GM23338 (cell line): Measurements from ENCODE around the gene CXorf66. TPM values are rescaled to one million over a fixed set of nuclear protein-coding genes. Genes with fewer than 3 reads are reported as not detected.

Experiments used
- ATAC-seq: fragments of 200-7000 bp; cut with Tn5 transposase; 3 replicates; pipeline ENCODE4 v1.9.1; 2020
- DNase-seq: peaks from one replicate; pipeline ENCODE4 v3.0.0-alpha.2; 2015; ENCODE audit warnings: low spot score
- H2AFZ ChIP-seq: fragments of 200-600 bp; sonication (generic); 2 replicates; pipeline ENCODE4 v1.8.0; 2016; ENCODE audit warnings: antibody characterized with exemption, mild to moderate bottlenecking, moderate library complexity
- H3F3A ChIP-seq: fragments of 200-600 bp; sonication (generic); replicated peaks from 2 replicates; pipeline ENCODE4 v1.8.0; 2017; ENCODE audit warnings: antibody characterized with exemption, mixed run types, low read depth
- H3K27ac ChIP-seq: fragments of 200-600 bp; sonication (generic); 2 replicates; pipeline ENCODE4 v1.6.1; 2016; ENCODE audit warnings: low read depth
- H3K27me3 ChIP-seq: fragments of 200-600 bp; sonication (generic); 2 replicates; pipeline ENCODE4 v1.8.0; 2016; ENCODE audit warnings: mild to moderate bottlenecking, mixed run types, moderate library complexity; ENCODE audit not compliant: insufficient read depth
- H3K36me3 ChIP-seq: fragments of 200-600 bp; sonication (generic); 2 replicates; pipeline ENCODE4 v1.8.0; 2016; ENCODE audit warnings: mild to moderate bottlenecking; ENCODE audit not compliant: insufficient read depth
- H3K4me1 ChIP-seq: fragments of 200-600 bp; sonication (generic); 2 replicates; pipeline ENCODE4 v1.8.0; 2016; ENCODE audit warnings: mild to moderate bottlenecking, moderate library complexity; ENCODE audit not compliant: insufficient read depth
- H3K4me2 ChIP-seq: fragments of 200-600 bp; sonication (generic); 2 replicates; pipeline ENCODE4 v1.7.1; 2017; ENCODE audit warnings: mixed run types
- H3K4me3 ChIP-seq: fragments of 200-600 bp; sonication (generic); 2 replicates; pipeline ENCODE4 v1.6.1; 2016; ENCODE audit warnings: mixed run types
- H3K79me2 ChIP-seq: fragments of 200-600 bp; sonication (generic); replicated peaks from 2 replicates; pipeline ENCODE4 v1.8.0; 2017; ENCODE audit warnings: mild to moderate bottlenecking; ENCODE audit not compliant: insufficient read depth
- H3K9me2 ChIP-seq: fragments of 200-600 bp; sonication (generic); 2 replicates; pipeline ENCODE4 v1.8.0; 2017; ENCODE audit not compliant: insufficient read depth
- H4K20me1 ChIP-seq: fragments of 200-600 bp; sonication (generic); replicated peaks from 2 replicates; pipeline ENCODE4 v1.8.0; 2017; ENCODE audit warnings: mild to moderate bottlenecking; ENCODE audit not compliant: insufficient read depth
- H3K27ac Mint-ChIP-seq: 2 replicates; pipeline ENCODE4 v1.8.0; 2020; ENCODE audit warnings: inconsistent platforms, mild to moderate bottlenecking, moderate library complexity, mixed read lengths
- H3K27me3 Mint-ChIP-seq: 3 replicates; pipeline ENCODE4 v1.8.0; 2022; ENCODE audit warnings: low read depth, mild to moderate bottlenecking, moderate library complexity, mixed read lengths, inconsistent platforms; ENCODE audit not compliant: insufficient read depth, poor library complexity
- H3K36me3 Mint-ChIP-seq: 3 replicates; pipeline ENCODE4 v1.8.0; 2021; ENCODE audit warnings: low read depth, mild to moderate bottlenecking, inconsistent platforms, moderate library complexity, mixed read lengths
- H3K4me1 Mint-ChIP-seq: 3 replicates; pipeline ENCODE4 v1.8.0; 2020; ENCODE audit warnings: mild to moderate bottlenecking, inconsistent platforms, mixed read lengths
- H3K4me3 Mint-ChIP-seq: 3 replicates; pipeline ENCODE4 v1.8.0; 2021; ENCODE audit warnings: moderate library complexity, mild to moderate bottlenecking, inconsistent platforms, mixed read lengths
- H3K9me3 Mint-ChIP-seq: 3 replicates; pipeline ENCODE4 v1.8.0; 2020; ENCODE audit warnings: moderate library complexity, mild to moderate bottlenecking, inconsistent platforms, mixed read lengths
- CREB1 ChIP-seq: fragments of 250-450 bp; sonication (Bioruptor Pico); IDR thresholded peaks from 2 replicates; pipeline ENCODE4 v1.5.0; 2020; ENCODE audit warnings: low read depth, mild to moderate bottlenecking, moderate library complexity
- CTCF ChIP-seq, 2 experiments: fragments of 200-600 bp in 1 of 2; sonication (generic) in 1 of 2; conservative IDR thresholded peaks; 2 replicates each; pipeline versions ENCODE4 v1.5.1 to v1.6.1; 2016 to 2017; ENCODE audit warnings: antibody characterized with exemption in 2 of 2, low read depth in 2 of 2, mild to moderate bottlenecking in 2 of 2, moderate library complexity in 1 of 2
- ETS1 ChIP-seq: IDR thresholded peaks from 2 replicates; pipeline ENCODE4 v1.6.1; 2016; ENCODE audit warnings: antibody characterized with exemption
- EZH2 ChIP-seq: fragments of 200-600 bp; sonication (generic); IDR thresholded peaks from one replicate; pipeline ENCODE4 v1.8.0; 2017; ENCODE audit warnings: antibody characterized with exemption, mild to moderate bottlenecking, low read depth; ENCODE audit not compliant: unreplicated experiment
- EZH2phosphoT487 ChIP-seq: fragments of 200-600 bp; sonication (generic); IDR thresholded peaks from one replicate; pipeline ENCODE4 v1.8.1; 2018; ENCODE audit warnings: antibody characterized with exemption; ENCODE audit not compliant: unreplicated experiment
- JUNB ChIP-seq: IDR thresholded peaks from one replicate; pipeline ENCODE4 v1.6.1; 2016; ENCODE audit warnings: antibody characterized with exemption; ENCODE audit not compliant: unreplicated experiment
- NANOG ChIP-seq: IDR thresholded peaks from 2 replicates; pipeline ENCODE4 v1.6.1; 2016; ENCODE audit warnings: antibody characterized with exemption, borderline replicate concordance
- POLR2AphosphoS5 ChIP-seq: IDR thresholded peaks from 2 replicates; pipeline ENCODE4 v1.6.1; 2016; ENCODE audit warnings: antibody characterized with exemption, low read depth
- REST ChIP-seq: IDR thresholded peaks from one replicate; pipeline ENCODE4 v1.6.1; 2018; ENCODE audit warnings: antibody characterized with exemption; ENCODE audit not compliant: unreplicated experiment
- STAT1 ChIP-seq: IDR thresholded peaks from one replicate; pipeline ENCODE4 v1.6.1; 2016; ENCODE audit warnings: antibody characterized with exemption; ENCODE audit not compliant: unreplicated experiment
- ZNF114 ChIP-seq: fragments of 250-450 bp; sonication (Bioruptor Pico); IDR thresholded peaks from 2 replicates; pipeline ENCODE4 v1.5.0; 2020; ENCODE audit warnings: mild to moderate bottlenecking, moderate library complexity
- ZNF462 ChIP-seq: fragments of 250-450 bp; sonication (Bioruptor Pico); IDR thresholded peaks from 2 replicates; pipeline ENCODE4 v1.5.0; 2020; ENCODE audit warnings: mild to moderate bottlenecking, moderate library complexity
- long read RNA-seq: library from polyadenylated mRNA; unstranded; transcript quantifications from one replicate; pipeline ENCODE4 v2.0.0, GENCODE V29; 2020; ENCODE audit not compliant: unreplicated experiment
- polyA plus RNA-seq: library from polyadenylated mRNA; unstranded; fragments of >200 nt; fragmentation: Nextera tagmentation; extraction: Ambion mirVana; gene quantifications from 2 replicates; pipeline ENCODE4 v1.2.1, GENCODE V29; 2016
- total RNA-seq: library from RNA; depleted of rRNA; stranded (reverse); fragments of >200 nt; shearing (Covaris generic); gene quantifications from 2 replicates; pipeline ENCODE4 v1.2.3, GENCODE V29; 2014; rRNA removed

The CXorf66 gene
- total RNA-seq (not detected in 2 replicates), polyA plus RNA-seq (not detected in 2 replicates)
- long read RNA-seq = 0 reads

- DNase-seq = no peak
- no peaks in the 10 kb centered on the region for H3K9me3 Mint-ChIP-seq
- H3K27ac ChIP-seq = no peak within 1 kb of the TSS
- no peaks in the 10 kb centered on the region for H3K36me3 ChIP-seq
- no peak within 1 kb of the TSS for H3K4me2 ChIP-seq
- no peaks in the 10 kb centered on the region for H3K27me3 ChIP-seq
- no peaks in the 10 kb centered on the region for H3K27me3 Mint-ChIP-seq
- H3K27ac Mint-ChIP-seq = no peak within 1 kb of the TSS
- no peaks in the 10 kb centered on the region for H4K20me1 ChIP-seq
- no peaks in the 10 kb centered on the region for H3K79me2 ChIP-seq
- no peaks in the 10 kb centered on the region for H3F3A ChIP-seq
- no peak for ATAC-seq
- H3K4me3 ChIP-seq = no peak within 1 kb of the TSS
- 0 out of 2 replicates have a peak, but pooled peaks cover 2% of the 10 kb centered on the region for H3K4me1 ChIP-seq
- TF ChIP-seq REST = no peak
- no peak for TF ChIP-seq EZH2
- TF ChIP-seq ZNF462 (CRISPR knock-in tag) = no peak
- TF ChIP-seq ETS1 = no peak
- no peak for TF ChIP-seq STAT1
- no peak for TF ChIP-seq CREB1 (CRISPR knock-in tag)
- TF ChIP-seq ZNF114 (CRISPR knock-in tag) = no peak
- no peak for TF ChIP-seq CTCF (conservative IDR thresholded peaks at IDR 0.05; ENCODE audit: low read depth in 2 of 2)
- TF ChIP-seq POLR2AphosphoS5 = no peak
- no peak for TF ChIP-seq JUNB
- TF ChIP-seq EZH2phosphoT487 = no peak
- TF ChIP-seq NANOG = no peak
- H3K9me2 ChIP-seq = no peaks in the 10 kb centered on the region
- peaks cover 3% of the 10 kb centered on the region; the same call in 2 of the 3 replicates for H3K4me1 Mint-ChIP-seq
- no peak within 1 kb of the TSS for H3K4me3 Mint-ChIP-seq
- H2AFZ ChIP-seq = no peak within 1 kb of the TSS
- no peaks in the 10 kb centered on the region for H3K36me3 Mint-ChIP-seq
These were observed at the start of gene CXorf66 for GRCh38 chrX:139965421-139965820. CXorf66 (minus strand) TSS chrX:139965521; CDS start chrX:139965496, 25 bp downstream.
